ENCODE data around the gene MAP2K3.
"Not testable (repeated sequence)": the region's sequence is repeated elsewhere in the genome, so short reads cannot be mapped to it uniquely, and the experiment has no call there.

The MAP2K3 gene

DNA sequence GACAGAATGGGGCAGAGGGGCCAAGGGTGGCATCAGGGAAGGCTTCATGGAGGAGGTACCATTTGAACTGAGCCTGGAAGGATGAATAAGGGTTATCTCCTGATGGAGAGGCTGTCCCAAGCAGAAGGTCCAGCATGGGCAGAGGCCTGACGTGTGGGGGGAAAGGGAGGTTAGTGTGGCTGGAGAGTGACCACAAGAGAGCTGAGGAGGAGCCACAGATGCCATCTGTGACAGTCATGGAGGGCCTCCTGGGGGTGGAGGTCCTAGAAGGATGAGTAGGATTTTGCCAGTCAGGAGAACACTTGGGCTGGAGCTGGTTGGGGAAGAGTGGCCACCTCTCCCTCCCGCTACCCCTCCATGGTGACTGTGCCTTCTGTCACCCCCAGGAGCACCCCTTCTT lies 29.2 kb downstream of the MAP2K3 start:
- DNase-seq, result not testable (repeated sequence)

DNA sequence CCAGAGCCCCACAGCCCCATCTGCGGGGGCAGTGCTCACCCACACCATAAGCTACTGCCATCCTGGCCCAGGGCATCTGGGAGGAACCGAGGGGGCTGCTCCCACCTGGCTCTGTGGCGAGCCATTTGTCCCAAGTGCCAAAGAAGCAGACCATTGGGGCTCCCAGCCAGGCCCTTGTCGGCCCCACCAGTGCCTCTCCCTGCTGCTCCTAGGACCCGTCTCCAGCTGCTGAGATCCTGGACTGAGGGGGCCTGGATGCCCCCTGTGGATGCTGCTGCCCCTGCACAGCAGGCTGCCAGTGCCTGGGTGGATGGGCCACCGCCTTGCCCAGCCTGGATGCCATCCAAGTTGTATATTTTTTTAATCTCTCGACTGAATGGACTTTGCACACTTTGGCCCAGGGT lies 29.8 kb downstream of the MAP2K3 start:
- DNase-seq, result not testable (repeated sequence)

DNA sequence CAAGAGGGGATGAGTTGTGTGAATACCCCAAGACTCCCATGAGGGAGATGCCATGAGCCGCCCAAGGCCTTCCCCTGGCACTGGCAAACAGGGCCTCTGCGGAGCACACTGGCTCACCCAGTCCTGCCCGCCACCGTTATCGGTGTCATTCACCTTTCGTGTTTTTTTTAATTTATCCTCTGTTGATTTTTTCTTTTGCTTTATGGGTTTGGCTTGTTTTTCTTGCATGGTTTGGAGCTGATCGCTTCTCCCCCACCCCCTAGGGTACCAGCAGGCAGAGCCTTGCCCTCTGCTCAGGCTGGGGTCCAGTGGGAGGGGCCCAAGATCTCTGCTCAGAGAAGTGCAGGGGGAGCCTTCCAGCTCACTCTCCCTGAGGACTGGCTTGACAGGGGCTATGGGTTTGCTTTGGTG lies 30.2 kb downstream of the MAP2K3 start:
- not testable (repeated sequence) for DNase-seq

DNA sequence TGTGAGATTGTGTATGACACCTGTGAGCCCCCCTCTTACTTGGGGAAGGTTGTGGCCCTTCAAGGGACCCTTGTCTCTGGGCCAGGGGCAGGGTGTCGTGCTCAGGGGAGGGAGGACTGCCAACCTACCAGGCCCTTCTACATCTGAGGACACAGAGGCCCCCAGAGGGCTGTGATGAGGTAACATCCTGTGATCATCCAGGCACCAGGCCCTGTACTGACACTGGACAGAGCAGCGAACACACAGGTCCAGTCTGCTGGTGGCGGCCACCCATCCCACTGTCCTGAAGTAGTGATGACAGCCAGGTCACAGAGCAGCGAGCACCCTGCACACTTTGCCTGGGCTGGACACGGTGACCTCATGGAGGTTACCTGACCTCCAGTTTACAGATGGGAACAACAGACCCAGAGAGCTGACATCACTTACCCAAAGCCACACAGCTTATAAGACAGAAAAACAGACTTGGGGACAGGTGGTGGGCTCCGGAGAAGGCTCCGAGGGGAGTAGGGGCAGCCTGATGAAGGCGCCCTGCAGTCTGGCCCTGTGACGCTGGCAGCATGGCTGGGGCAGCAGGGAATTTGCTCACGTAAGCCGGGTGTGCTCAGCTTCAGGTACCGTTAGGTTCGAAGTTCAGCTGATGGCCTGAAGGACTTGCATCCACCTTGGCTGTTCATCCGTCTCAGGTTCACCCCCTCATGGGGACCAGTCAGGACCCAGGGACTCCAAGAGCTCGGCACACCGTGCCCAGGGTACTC lies 30.9 kb downstream of the MAP2K3 start:
- not testable (repeated sequence) for DNase-seq

DNA sequence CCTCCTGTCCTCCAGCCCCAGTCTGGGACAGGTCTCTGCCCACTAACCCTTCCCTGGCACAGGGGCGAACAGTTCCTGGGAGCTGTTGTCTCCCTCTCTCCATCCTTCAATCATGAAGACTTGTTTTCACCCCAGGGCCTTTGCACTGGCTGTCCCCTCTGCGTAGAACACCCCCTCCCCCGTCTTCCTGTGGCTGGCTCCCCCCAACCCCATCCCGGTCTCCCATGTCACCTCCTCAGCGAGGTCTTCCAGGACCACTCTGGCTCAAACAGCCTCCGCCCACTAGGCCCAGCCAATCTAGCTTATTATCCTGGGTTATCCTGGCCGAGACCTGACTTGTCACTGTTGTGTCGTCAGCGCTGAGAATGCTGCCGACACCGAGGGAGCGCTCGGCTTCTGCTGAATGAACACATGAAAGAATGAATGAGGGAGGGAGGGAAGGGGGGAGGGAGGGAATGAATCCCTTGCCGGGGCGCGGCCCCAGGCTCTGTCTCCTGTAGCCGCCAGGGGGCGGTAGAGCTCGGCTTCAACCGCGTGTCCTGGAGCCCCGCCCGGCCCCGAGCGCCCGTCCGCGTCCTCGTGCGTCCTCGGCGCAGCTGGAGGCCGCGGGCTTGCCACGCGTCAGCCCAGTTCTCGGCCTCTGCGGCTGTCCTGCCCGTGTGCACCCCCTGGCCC lies 31.8 kb downstream of the MAP2K3 start:
- DNase-seq, result not testable (repeated sequence)

DNA sequence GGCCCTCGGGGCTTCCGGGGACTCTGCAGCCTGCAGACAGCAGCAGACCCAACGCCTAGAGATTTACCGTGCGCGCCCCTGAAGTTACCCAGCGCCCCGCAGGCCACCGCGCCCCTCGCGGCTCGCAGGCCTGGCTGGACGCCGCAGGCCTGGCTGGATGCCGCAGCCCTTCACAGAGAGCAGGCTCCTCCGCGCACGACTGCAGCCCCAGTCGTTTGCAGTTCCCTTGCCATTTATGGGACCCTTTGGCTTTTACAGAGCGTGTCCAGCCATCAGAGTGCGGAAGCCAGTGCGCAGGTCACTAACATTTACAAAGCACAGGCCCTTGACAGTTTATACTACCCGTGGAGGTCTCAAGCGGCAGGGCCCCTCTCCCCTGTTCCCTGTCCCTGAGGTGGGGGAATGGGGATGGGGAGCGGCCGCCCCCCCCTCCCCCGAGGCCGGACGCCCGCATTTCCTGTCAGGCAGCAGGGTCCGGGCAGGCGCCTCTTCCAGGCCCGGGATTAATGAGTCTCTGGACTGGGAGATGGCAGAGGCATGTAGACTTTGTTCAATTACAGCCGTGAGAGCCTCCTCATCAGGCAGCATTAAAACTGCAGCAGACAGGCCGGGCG lies 32.5 kb downstream of the MAP2K3 start:
- DNase-seq, result not testable (repeated sequence)

DNA sequence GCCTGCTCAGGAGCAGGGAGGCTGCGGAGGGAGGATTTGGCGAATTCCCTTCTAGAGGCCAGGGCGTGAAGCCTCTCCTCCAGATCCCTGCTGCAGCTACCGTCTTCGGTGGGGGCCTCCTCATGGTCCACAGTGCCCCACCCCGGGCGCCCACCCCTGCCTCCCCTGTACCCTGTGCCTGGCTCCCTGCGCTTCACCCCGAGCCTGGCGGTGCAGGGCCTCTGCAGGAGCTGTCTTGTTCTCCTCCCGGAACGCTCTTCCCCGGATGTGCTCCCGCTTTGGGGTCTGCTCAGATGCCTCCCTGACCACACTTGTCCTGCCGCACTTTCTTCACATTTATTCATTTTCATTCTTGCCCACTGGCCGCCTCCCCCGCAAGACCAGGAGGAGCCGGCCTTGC lies 33.3 kb downstream of the MAP2K3 start:
- not testable (repeated sequence) for DNase-seq

DNA sequence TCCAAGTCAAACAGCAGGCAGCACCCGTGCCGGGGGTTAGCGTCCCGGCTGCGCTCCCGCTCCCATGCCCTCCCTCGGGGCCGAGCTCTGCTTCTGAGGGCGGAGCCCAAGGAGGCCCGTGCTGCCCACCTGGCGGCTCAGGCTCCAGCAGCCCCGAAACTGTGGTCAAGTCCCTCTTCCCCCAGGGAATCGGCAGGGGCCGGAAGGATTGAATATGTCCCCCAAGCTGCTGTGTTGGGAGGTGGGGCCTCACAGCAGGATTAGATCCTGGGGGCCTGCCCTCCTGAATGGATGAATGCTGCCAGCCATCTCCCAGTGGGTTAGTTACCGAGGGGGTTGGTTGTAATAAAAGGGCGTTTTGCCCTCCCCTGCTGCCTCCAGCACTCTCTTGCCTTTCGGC lies 33.9 kb downstream of the MAP2K3 start:
- no peak for DNase-seq

DNA sequence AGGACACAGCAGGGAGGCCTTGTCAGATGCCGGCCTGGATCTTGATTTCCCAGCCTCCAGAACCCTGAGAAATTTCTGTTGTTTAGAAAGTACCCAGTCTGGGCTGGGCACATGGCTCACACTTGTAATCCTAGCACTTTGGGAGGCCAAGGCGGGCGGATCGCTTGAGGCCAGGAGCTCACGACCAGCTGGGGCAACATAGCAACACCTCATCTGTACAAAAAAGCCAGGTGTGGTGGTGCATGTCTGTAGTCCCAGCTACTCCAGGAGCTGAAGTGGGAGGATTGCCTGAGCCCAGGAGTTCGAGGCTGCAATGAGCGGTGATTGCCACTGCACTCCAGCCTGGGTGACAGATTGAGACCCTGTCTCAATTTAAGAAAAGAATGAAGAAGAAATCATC lies 34.3 kb downstream of the MAP2K3 start:
- DNase-seq, result not testable (repeated sequence)

DNA sequence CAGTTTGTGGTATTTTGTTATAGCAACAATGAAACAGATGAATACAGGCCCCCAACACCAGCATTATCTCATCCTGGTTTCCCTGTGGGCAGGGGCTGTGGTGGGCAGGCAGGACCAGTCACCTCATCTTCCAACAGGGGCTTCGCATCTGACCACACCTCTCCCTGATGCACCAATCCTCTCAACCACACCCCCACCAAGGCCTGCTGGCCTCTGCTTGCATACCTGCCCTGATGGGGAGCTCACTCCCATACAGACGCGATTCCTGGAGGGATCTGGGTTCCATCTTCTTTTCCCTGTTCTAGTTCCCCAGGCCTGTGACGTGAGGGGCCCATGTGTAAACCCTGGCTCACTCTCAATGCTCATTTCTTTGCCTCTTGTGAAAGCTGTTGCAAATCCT lies 34.7 kb downstream of the MAP2K3 start:
- DNase-seq, result not testable (repeated sequence)

DNA sequence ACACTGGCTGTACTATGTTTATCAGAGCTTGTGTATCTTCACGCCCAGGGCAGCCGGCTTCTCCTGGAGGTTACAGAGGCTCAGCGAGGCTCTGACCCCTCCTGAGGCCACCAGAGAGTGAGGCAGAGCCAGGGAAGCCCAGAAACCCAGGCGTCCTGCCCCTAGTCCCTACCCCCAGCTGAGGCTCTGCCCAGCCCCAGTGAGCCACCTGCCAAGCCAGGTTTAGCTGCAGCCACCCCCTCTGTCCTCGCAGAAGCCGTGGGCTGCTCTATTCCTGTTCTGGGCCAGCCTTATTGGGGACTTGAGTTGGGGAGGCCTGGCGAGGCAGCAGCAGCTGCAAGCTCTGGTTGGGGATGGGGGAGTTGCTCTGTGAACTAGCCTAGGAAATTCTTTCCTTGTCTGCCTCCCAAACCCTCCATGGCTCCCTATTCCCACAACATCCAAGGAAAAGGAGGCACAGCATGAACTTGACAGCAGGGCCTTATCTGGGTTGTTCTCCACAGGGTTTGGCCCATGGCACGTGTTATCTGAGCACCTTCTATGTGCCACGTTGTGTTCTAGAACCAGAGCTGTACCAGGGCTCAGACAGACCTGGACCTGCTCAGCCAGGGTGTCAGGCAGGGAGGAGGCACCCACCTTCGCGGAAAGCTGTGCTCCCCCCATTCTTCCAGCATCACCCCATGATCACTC lies 35.3 kb downstream of the MAP2K3 start:
- DNase-seq, result not testable (repeated sequence)

DNA sequence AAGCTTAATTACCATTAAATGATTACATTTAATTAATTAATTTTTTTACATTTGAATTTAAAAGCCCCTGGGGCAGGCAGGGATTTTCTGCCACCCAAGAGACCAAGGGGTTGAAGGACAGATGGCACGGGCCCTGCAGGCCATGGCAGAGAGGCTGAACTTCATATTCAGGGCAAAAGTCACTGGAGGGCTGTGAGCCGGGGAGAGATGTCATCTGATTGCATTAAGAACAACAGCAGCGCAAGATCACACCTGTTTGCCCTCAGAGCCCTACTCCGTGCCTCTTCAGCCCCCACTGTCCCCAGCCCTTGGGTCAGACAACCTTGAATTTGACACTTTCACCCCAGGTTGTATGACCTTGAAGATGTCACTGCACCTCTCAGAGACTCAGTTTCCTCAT lies 35.9 kb downstream of the MAP2K3 start:
- DNase-seq, result not testable (repeated sequence)

DNA sequence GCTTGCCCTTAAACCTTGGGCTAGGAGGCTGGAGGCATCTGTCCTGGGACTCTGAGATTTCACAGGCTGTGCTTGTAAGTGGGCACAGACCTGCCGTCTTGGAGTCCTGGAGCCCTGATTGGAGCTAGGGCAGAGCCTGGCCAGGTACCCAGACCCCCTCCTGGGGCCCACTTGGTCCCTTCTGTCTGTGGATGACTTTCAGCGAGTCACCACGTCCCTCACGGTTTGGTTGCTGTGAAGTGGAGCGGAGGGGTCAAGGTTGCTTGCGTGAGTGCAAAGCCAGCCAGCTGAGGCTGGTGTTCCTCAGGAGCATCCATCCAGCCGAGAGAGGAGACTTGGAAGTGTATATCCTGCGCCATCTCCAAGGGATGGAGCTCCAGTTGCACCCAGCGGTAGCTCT lies 36.5 kb downstream of the MAP2K3 start:
- DNase-seq, result not testable (repeated sequence)

DNA sequence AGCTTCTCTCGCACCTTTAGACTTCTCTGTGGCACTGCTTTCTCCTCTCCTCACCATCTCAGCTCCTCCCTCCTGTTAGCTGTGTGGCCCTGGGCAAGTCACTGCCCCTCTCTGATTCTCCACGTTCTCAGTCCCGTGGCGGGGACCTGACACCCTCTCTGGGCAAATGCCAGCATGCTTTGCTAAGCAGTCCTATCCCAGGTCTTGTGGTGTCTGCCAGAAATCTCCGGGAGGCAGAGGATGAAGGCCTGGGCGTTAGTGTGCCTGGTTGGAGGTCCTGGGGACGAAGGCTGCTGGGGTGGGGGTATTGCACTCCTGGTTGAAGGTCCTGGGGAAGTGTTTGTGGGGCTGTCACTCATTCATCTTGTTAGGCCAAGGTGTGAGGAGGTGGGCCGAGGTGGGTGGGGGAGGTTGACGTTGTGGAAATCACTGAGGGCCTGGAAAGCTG lies 37.3 kb downstream of the MAP2K3 start:
- not testable (repeated sequence) for DNase-seq

DNA sequence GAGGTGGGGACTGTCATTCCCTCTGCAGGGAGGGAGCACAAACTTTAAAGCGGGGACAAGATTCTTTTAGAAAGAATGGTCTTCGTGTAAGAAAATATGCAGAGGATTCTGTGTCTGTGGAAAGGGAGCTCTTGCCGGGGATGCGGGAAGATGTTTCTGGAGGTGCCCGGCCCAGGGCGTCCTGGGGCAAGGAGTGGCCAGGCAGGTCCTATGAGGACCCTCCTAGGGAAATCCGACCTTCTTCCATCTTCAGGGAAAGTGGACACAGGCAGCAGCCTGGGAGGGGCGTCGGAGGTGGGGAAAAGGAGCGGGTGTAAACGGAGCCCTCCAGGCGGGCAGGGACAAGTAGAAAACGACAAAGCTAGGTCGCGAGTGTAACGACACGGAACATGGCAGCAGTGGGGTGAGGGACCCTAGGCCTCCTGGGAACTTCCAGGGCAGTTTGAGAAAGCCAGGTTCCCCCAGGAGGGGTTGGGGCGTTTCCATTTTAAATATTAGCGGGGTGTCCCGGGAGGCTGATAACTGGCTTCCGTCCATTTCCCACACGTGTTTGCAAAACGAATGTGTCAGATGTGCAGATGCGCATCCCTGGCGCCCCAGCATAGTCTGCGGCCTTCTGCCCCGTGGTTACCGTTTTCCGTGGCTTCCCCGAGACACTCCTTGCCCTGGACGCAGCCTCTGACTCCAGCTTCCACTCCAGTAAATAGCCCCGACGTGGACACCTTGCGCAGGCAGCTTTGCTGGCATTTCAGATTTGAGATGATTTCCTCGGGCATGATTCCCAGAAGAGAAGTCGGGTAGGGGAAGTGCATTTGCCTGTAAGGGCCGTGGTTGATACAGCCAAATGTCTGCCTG lies 39.0 kb downstream of the MAP2K3 start:
- DNase-seq, result not testable (repeated sequence)

DNA sequence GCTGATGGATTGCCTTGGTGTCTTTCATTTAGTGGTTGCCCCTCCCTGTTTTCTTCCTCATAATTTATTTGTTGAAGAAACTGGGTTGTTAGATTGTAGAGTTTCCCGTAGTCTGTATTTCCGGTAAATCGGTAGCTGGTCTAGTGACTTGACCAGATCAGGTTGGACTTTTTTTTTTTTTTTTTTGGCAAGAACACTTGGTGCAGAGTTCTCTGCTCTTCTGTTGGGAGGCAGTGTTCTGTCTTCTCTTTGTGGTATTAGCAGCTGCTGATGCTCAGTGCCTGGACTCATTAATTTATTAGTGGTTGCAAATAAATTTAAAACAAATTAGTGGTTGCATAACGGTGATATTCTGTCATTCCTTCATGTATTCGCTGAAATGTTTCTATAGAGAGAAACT lies 40.2 kb downstream of the MAP2K3 start:
- DNase-seq, result not testable (repeated sequence)

DNA sequence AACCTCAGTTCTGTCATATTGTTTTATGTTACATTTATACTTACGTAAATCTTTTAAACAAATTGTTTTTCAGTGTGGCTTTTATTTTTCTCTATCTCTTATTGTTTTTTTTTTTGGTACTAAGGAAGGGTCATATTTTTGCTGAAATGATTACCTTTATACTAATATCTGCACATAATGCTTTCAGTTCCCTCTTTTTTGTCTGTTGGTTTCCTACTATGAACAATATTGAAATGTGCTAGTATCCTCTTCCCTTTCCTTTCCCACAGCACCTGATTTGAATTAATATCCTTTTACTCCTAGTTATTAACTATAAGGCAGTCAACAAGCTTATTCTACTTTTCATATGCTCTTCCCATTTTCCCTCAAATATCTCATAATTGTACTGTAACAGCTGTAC lies 43.4 kb downstream of the MAP2K3 start:
- not testable (repeated sequence) for DNase-seq

DNA sequence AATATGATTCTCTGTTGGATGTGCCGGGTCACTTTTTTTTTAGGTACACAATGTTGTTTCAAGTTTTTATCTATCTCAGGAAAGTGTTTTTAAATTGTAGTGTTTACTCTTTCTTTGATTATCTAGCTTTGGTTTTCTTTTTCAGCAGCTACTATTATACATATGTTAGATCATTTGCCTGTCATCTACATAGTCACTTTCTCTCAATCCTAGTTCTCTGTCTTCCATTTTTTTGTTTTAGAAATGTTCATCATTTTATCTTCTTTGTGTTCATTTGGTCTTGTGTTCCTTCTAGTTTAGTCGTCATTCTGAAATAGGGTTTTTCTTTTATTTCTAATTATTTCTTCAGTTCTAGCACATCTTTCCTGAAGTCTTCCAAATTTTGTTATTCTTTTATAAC lies 44.3 kb downstream of the MAP2K3 start:
- DNase-seq, result not testable (repeated sequence)

DNA sequence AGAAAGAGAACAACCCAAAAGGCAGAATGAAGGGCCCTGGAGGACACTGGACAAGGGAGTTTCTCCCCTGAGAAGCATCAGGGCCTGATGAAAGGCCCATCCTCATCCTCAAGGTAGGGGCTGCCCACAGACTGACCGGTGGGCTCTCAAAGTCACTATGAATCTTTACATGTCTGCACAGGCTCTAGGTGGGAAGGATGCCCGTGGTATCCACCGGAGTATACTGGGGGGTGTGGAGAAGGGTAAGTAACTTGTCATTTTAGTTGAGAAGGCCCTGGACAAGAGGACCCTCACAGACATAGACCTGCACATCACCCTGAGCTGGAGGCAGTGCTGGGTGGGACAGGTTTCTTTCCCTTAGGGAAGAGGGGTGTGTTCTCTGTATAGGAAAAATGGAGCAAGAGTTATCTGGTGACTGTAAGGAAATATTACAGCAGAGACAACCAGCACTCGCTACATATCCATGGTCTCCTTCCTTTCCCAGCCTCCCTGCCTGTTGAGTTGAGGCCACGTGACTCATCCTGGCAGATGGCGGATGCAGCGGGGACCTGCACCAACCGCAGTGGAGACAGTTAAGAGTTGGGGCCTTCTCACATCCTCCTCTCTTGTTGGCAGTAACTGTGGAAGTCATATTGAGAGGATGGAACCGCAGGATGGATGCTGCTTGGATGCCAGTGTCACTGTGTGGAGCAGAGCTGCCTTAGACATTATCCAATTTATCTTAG lies 46.1 kb downstream of the MAP2K3 start:
- DNase-seq, result no peak

DNA sequence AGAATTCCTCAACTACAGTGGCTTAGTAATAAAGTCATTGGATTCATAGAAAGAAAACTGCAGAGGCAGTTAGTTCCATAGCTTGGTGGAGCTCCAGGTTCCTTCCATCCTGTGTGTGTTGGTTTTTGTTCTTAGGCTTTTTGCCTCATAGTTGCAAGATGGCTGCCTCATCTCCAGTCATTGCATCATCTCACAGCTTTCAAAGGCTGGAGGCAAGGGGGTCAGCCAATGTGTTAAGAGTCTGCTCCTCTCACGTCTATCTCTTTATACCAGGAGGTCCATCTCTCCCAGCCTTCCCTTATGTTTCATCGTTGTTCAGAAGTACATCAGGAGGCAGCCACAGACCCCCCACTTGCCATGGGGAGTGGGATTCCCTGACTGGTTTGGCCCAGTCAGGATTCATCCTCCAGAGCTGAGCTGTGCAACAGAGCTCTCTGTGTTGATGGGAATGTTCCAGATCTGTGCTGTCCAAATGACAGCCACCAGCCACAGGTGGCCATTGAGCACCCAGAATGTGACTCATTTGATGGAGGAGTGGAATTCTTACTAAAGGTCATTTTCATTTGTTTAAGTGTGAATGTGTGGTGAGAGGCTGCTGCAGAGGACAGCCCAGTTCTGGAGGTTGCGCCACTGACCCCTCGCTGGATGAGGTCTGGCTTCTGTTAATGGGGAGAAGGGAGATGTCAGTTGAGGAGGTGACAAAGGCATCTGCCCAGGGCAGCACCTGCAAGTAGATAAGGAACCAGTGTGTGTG lies 52.2 kb downstream of the MAP2K3 start:
- DNase-seq, result not testable (repeated sequence)
